ENCODE data around the gene COX20.

GRCh38 chr1:244851546-244852231 lies 16.2 kb downstream of the COX20 start:
- TF ChIP-seq CTCF (IDR thresholded peaks at IDR 0.05): no peak
- no peak for TF ChIP-seq POLR2A (IDR thresholded peaks at IDR 0.05)
- no peak for TF ChIP-seq POLR2AphosphoS5 (IDR thresholded peaks at IDR 0.05)

All from stomach (tissue), 4 donors.